DMS79 treated with DMSO at 0.1 percent for 48 hours (cell line): ENCODE data around the gene MSMO1.
"Not testable (repeated sequence)": the region's sequence is repeated elsewhere in the genome, so short reads cannot be mapped to it uniquely, and the experiment has no call there.

Experiments
- DNase-seq: peaks from one replicate; lab custom pipeline; 2025; lab: John Stamatoyannopoulos, UW

The MSMO1 gene

DNA sequence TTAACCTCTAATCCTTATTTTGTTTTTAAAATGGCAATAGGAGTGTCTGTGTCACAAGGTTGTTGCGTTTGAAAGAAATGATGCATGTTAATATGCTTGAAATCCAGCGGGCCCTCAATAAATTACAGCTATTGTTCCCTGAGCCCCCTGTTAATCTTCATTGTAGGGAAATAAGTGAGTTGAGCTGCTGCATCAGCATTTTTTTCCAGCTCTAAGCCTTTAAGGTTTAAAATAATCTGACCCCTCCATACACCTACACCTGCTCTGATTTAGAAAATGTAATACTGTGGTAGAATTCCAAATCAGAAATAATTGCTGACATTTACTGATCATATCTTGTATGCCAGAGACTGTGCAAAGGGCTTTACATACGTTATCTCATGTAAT lies 2.6 kb upstream of the MSMO1 start:
- no peak for DNase-seq

DNA sequence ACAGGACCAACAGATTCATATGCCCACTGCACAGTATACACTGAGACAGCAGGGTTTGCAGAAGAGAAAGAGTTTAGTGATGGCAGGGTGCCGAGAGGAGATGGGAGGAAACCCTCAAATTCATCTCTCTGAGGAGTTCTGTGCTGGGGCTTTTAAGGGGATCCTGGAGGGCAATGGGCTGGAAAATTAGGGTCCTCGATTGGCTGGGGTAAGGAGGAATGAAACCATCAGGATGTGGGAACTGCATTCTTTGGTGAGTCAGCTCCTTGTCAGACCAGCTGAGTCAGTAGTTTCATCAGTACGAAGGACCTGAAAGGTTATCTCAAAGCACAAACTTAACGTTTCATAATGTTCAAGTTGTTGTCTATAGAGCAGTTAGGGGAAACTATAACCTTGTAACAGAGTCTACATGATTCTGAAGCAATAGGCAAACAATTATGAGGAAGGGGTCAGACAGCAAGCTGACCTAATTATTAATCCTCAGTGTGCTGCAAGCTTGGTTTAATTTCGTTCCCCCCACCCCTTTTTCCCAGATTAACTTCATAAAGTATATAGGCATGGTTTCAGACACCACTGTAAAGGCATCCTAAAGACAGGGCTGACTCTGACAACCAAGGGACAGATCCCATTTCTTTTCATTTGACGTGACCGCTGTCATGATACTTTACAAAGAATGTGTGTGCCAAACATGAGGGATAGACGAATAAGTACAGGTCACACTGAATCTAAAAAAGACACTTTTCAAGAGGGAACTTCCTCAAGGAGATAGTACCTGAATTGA lies 1.5 kb upstream of the MSMO1 start:
- DNase-seq = peak; percentile 14

- DNase-seq = peak; percentile 80
Observed at GRCh38 chr4:165326831-165327210, 648 bp upstream of the MSMO1 start.

DNA sequence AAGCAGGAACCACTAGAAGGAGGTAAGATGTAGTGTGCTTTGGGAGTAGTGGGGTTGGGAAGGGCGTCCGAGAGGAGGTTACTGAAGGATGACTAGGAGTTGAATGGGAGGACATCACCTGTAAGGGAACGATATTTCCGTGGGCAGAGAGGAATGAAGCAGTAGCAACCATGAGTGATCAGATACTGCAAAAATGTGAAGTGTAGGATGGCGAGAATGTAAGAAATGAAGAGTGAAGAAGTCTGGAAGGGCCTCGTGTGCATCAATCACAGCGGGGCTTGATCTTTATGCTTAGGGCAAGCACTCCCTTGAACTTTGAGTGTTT lies 594 bp downstream of the MSMO1 start:
- DNase-seq = no peak

GRCh38 chr4:165328708-165329107 lies 1.2 kb downstream of the MSMO1 start:
- no peak for DNase-seq

GRCh38 chr4:165330071-165330470 lies 2.6 kb downstream of the MSMO1 start:
- no peak for DNase-seq

GRCh38 chr4:165330666-165331065 lies 3.2 kb downstream of the MSMO1 start:
- DNase-seq = no peak

DNA sequence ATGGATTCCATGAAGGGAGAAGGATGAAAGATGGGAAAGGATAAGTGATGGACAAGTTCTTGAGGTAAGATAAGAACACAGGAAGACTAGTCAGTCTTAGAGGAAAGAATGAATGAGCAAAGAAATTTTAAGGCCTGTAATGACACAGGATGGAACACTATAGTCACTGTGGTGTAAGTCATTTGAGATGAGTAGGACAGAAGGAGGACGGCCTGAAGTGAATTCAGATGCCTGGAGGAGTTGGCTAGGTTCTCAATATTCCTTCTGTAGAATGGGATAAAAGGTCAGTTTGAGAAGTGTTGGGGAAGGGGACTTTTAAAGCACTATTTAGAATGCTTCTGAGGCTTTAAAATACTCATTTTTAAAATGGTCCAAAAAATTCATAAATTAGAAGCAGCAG lies 3.9 kb downstream of the MSMO1 start:
- no peak for DNase-seq

DNA sequence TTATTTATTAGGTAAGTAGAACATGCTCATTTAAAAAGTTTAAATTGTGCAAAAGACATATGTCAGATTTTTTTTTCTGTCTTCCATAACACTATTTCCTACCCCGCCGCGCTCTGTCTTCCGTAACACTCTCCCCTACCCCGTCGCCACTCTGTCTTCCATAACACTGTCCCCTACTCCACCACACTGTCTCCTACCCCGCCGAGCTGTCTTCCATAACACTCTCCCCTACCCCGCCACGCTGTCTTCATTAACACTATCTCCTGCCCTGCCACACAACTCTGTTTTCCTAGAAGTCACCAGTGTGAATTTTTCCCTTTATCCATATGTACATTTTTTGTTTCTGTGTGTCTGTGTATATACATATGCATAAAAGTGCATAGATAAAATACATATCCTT lies 4.4 kb downstream of the MSMO1 start:
- no peak for DNase-seq

GRCh38 chr4:165332502-165332901 lies 5.0 kb downstream of the MSMO1 start:
- no peak for DNase-seq

DNA sequence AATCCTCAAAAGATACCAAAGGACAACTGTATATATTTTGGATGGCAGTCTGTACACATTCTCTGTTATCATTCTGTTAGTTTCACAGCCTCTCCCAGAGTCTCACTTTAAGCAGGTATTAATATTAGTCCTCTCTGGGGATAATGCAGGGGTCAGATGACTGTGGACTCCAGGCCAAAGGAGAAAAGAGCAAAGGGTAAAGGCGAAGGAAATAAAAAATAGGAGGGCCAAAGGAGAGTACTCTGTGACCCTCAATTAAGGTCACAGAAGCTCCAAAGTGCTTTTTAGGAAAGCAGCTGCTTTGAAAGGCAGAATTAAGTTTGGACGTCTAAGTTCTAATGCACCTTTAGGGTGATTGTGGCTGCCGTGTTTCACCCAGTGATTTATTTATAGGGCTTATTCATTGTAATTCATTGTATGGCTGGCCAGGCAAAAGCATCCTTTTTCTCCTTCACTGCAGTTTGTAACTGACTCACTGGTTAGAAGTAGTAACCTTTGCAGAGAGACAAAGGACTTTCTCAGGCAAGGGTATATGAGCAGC lies 7.8 kb downstream of the MSMO1 start:
- no peak for DNase-seq

DNA sequence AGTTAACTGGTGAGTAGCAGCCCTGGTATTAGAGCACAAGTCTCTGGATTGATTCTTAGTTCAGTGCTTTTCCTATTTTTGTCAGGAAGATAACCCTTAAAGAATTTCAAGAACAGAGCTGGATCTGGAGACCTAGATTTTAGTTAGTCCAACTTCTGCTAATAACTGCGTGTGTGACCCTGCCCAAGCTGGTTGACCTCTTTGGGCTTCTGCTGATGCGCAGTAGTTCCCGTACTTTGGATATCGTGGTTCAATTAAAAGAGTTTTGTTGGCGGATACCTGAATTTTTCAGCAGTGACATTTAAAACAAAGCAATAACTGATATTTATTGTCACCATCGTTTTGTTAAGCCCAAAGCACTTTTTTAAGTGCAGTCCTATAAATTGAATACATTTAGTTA lies 9.3 kb downstream of the MSMO1 start:
- DNase-seq = no peak

- not testable (repeated sequence) for DNase-seq
Observed at GRCh38 chr4:165342340-165342739, 14.9 kb downstream of the MSMO1 start.

DNA sequence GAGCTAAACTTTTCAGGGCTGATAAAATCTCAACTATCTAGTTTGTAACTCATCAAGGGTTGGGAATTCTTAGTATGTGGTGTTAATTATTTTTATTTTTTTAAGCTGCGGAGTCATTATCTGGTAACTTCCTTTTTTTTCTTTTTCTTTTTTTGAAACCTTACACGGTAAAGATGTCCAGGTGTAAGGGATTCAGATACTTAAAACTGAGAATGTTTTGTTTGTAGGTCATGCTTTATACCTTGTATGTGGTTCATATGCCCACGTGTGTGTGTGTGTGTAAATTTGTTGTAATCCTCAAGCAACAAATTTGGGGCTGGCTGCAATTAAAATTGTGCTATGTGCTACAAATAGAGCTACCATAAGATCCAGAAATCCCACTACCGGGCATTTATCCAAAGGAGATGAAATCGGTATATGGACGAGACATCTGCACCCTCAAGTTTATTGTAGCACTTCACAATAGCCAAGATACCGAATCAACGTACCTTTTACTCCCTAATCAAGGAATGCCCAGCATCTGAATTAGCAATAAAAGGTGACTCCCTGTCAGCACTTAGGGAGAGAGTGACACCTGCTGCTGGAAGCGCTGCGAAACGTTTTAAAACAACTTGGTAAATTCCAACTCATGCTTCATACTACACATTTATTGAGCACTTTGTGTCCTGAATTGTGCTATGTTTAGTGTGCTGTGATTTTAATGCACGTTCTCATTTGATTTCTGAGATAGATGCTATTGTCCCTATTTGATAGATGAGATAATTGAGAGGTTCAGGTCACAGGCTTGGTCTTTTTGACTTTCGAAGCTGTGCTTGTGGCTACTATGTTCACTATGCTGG lies 16.1 kb downstream of the MSMO1 start:
- no peak for DNase-seq

- DNase-seq = peak; percentile 16
Observed at GRCh38 chr4:165345666-165346417, 18.4 kb downstream of the MSMO1 start.

- no peak for DNase-seq
Observed at GRCh38 chr4:165347647-165348569, 20.4 kb downstream of the MSMO1 start.

DNA sequence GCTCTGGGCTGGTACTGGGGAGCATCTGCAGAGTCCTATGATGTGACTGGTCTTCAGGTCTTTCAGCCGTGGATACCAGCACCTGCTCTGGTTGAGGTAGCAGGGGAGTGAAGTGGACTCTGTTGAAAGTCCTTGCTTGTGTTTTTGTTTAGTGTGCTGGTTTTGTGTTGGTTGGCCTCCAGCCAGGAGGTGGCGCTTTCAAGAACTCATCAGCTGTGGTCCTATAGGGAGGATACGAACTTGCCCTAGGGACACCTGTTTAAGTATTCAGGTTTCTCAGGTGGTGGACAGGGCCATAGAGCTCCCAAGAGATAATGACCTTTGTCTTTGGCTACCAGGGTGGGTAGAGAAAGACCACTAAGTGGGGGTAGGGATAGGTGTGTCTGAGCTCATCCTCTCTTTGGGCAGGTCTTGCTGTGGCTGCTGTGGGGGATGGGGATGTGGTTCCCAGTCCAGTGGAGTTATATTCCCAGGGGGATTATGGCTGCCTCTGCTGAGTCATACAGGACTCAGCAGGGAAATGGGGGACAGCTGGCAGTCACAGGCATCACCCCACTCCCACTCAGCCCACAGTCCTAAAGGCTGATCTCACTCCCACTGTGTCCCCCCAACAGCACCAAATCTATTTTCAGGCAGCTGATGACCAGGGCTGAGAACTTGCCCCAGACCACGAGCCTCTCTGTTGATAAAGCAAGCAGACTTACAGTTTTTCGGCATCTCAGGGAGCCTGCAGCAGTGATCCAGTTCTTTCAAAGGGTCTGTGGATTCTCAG lies 24.1 kb downstream of the MSMO1 start:
- no peak for DNase-seq

- DNase-seq = peak; percentile 19
Observed at GRCh38 chr4:165355900-165356300, 28.4 kb downstream of the MSMO1 start.

- DNase-seq = no peak
Observed at GRCh38 chr4:165359506-165359905, 32.0 kb downstream of the MSMO1 start.

GRCh38 chr4:165360041-165360695 lies 32.7 kb downstream of the MSMO1 start:
- no peak for DNase-seq
